RWPE1 (cell line): ENCODE data around the gene GRP.

ENCODE experiments used
- CTCF ChIA-PET: fragments of 350-600 bp; sonication (Branson Sonifier 250); formaldehyde crosslinking; extraction: SDS; loops from one replicate; lab custom pipeline; 2021; lab: Yijun Ruan, JAX
- POLR2A ChIA-PET: fragments of 400-600 bp; formaldehyde crosslinking; extraction: SDS; loops from one replicate; lab custom pipeline; 2020; ENCODE audit warnings: antibody characterized with exemption; ENCODE audit not compliant: low non-redundant PET; lab: Yijun Ruan, JAX
- DNase-seq: peaks from one replicate; pipeline ENCODE4 v3.0.0; 2012; ENCODE audit warnings: low spot score
- H3K27ac ChIP-seq: fragments of 450-650 bp; 2 replicates; pipeline ENCODE4 v1.5.1; 2017
- CTCF ChIP-seq: fragments of 450-650 bp; conservative IDR thresholded peaks from 2 replicates; pipeline ENCODE4 v1.5.1; 2017; ENCODE audit warnings: low read depth, mild to moderate bottlenecking

GRP gene

GRCh38 chr18:59219672-59220163 lies at the start of gene GRP:
GRP (plus strand) TSS chr18:59220158; CDS start chr18:59220266, 108 bp downstream.
- no peak within 1 kb of the TSS for H3K27ac ChIP-seq
- ChIA-PET POLR2A (no interaction called here), CTCF (no interaction called here)
- no peak for TF ChIP-seq CTCF
- DNase-seq: no peak

DNA sequence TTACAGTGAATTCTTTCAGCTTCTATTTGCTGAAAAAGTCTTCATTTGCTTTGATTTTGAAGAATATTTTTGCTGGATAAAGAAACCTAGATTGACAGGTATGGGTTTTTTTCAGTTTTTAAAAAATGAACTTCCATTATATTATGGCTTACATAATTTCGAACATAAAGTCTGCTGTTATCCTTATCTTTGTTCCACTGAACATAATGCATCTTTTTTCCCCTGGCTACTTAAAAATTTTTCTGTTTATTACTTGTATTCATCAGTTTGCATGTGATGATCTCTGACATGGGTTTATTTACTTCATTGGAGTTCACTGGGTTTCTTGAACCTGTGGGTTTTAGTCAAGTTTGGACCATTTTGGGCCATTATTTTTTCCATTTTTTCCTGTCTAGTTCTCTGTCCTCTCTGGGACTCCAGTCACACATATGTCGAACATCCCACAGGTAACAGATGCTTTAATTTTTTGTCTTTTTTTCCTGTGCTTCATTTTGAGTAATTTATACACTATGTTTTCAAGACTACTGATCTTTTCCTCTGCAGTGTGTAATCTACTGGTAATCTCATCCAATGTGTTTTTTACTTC lies 47.2 kb upstream of the GRP start:
- no peak for TF ChIP-seq CTCF
- ChIA-PET POLR2A (no interaction called here), CTCF (no interaction called here)
- DNase-seq: no peak
- no peak overlapping the region for H3K27ac ChIP-seq

DNA sequence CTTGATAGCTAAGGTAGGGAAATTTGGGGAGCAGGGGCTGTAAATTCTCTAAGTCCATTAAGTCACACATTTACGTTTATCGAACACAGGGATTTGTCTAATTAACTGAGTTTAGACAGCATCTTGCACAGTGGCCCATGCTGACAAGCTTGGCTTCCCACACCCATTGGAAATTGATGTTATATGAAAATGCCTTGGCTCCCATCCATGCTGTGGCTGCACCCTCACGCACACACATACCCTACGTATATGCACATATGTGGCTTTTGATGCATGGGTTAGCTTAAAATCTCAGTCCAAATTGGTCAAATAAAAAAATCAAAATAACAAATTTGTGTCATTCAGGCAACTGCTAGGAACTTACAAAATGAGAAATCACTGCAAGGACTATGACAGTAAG lies 42.5 kb upstream of the GRP start:
- TF ChIP-seq CTCF: no peak
- H3K27ac ChIP-seq: no peak overlapping the region
- POLR2A ChIA-PET: no interaction called here
- DNase-seq: no peak
- CTCF ChIA-PET: interaction anchor here (0.8 kb wide), 1 partner anchor 815 kb away, joined by 3 read pairs; no protein-coding TSS in a partner anchor

DNA sequence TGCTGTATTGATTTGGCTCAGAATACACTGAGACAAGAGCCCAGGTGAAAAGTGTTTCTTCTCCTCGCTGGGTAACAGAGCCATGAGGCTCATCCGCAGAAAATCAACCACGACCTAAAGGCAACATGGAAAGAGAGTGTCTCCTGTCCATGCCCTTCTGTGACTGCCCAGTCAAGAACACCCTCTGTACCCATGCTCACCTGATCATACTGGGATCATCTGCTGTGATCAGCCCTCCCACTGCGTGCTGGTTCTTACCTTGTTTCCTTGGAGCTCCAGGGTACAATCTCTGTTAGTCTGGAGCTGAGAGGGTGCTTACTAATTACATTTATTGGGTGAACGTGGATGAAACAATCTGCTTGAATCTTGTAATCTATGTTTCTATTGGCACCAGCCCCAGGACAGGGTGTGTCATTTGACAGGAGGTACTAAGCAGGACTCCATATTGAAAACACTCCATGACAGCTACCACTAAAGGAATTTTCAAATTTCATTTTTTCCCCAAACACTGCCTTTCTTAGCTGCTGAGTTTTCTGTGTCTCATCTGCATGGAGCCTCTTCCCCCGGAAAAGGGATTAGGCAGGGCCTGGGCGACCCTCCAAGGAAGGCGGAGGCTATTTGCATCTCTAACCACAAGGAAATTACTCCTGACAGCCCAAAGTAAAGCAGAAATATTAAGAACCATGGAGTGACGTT lies 39.7 kb upstream of the GRP start:
- TF ChIP-seq CTCF: no peak
- ChIA-PET CTCF (no interaction called here), POLR2A (no interaction called here)
- peak; percentile 0 for DNase-seq
- peak overlapping the region; percentile 44 for H3K27ac ChIP-seq

- H3K27ac ChIP-seq: no peak overlapping the region
- no peak for TF ChIP-seq CTCF
- CTCF ChIA-PET: no interaction called here
- DNase-seq: no peak
- POLR2A ChIA-PET: no interaction called here
Observed at GRCh38 chr18:59182673-59183072, 37.3 kb upstream of the GRP start.

GRCh38 chr18:59189008-59189407 lies 30.9 kb upstream of the GRP start:
- POLR2A ChIA-PET: no interaction called here

More at GRCh38 chr18:59189008-59189407, 30.9 kb upstream of the GRP start:
- no peak for DNase-seq
- H3K27ac ChIP-seq: no peak overlapping the region
- CTCF ChIA-PET: interaction anchor here (0.5 kb wide), 1 partner anchor 784 kb away, joined by 5 read pairs; no protein-coding TSS in a partner anchor
- TF ChIP-seq CTCF: no peak
